GM23338 (cell line): ENCODE measurements around the gene LRRN4CL. TPM values are rescaled to one million over a fixed set of nuclear protein-coding genes. Genes with fewer than 3 reads are reported as not detected.
"Not testable (repeated sequence)": the region's sequence is repeated elsewhere in the genome, so short reads cannot be mapped to it uniquely, and the experiment has no call there.

ENCODE experiments used
- ATAC-seq: fragments of 200-7000 bp; cut with Tn5 transposase; 3 replicates; pipeline ENCODE4 v1.9.1; 2020
- DNase-seq: peaks from one replicate; pipeline ENCODE4 v3.0.0-alpha.2; 2015; ENCODE audit warnings: low spot score
- H2AFZ ChIP-seq: fragments of 200-600 bp; sonication (generic); 2 replicates; pipeline ENCODE4 v1.8.0; 2016; ENCODE audit warnings: antibody characterized with exemption, mild to moderate bottlenecking, moderate library complexity
- H3F3A ChIP-seq: fragments of 200-600 bp; sonication (generic); replicated peaks from 2 replicates; pipeline ENCODE4 v1.8.0; 2017; ENCODE audit warnings: antibody characterized with exemption, mixed run types, low read depth
- H3K27ac ChIP-seq: fragments of 200-600 bp; sonication (generic); 2 replicates; pipeline ENCODE4 v1.6.1; 2016; ENCODE audit warnings: low read depth
- H3K27me3 ChIP-seq: fragments of 200-600 bp; sonication (generic); 2 replicates; pipeline ENCODE4 v1.8.0; 2016; ENCODE audit warnings: mild to moderate bottlenecking, mixed run types, moderate library complexity; ENCODE audit not compliant: insufficient read depth
- H3K36me3 ChIP-seq: fragments of 200-600 bp; sonication (generic); 2 replicates; pipeline ENCODE4 v1.8.0; 2016; ENCODE audit warnings: mild to moderate bottlenecking; ENCODE audit not compliant: insufficient read depth
- H3K4me1 ChIP-seq: fragments of 200-600 bp; sonication (generic); 2 replicates; pipeline ENCODE4 v1.8.0; 2016; ENCODE audit warnings: mild to moderate bottlenecking, moderate library complexity; ENCODE audit not compliant: insufficient read depth
- H3K4me2 ChIP-seq: fragments of 200-600 bp; sonication (generic); 2 replicates; pipeline ENCODE4 v1.7.1; 2017; ENCODE audit warnings: mixed run types
- H3K4me3 ChIP-seq: fragments of 200-600 bp; sonication (generic); 2 replicates; pipeline ENCODE4 v1.6.1; 2016; ENCODE audit warnings: mixed run types
- H3K79me2 ChIP-seq: fragments of 200-600 bp; sonication (generic); replicated peaks from 2 replicates; pipeline ENCODE4 v1.8.0; 2017; ENCODE audit warnings: mild to moderate bottlenecking; ENCODE audit not compliant: insufficient read depth
- H3K9me2 ChIP-seq: fragments of 200-600 bp; sonication (generic); 2 replicates; pipeline ENCODE4 v1.8.0; 2017; ENCODE audit not compliant: insufficient read depth
- H4K20me1 ChIP-seq: fragments of 200-600 bp; sonication (generic); replicated peaks from 2 replicates; pipeline ENCODE4 v1.8.0; 2017; ENCODE audit warnings: mild to moderate bottlenecking; ENCODE audit not compliant: insufficient read depth
- H3K27ac Mint-ChIP-seq: 2 replicates; pipeline ENCODE4 v1.8.0; 2020; ENCODE audit warnings: inconsistent platforms, mild to moderate bottlenecking, moderate library complexity, mixed read lengths
- H3K27me3 Mint-ChIP-seq: 3 replicates; pipeline ENCODE4 v1.8.0; 2022; ENCODE audit warnings: low read depth, mild to moderate bottlenecking, moderate library complexity, mixed read lengths, inconsistent platforms; ENCODE audit not compliant: insufficient read depth, poor library complexity
- H3K36me3 Mint-ChIP-seq: 3 replicates; pipeline ENCODE4 v1.8.0; 2021; ENCODE audit warnings: low read depth, mild to moderate bottlenecking, inconsistent platforms, moderate library complexity, mixed read lengths
- H3K4me1 Mint-ChIP-seq: 3 replicates; pipeline ENCODE4 v1.8.0; 2020; ENCODE audit warnings: mild to moderate bottlenecking, inconsistent platforms, mixed read lengths
- H3K4me3 Mint-ChIP-seq: 3 replicates; pipeline ENCODE4 v1.8.0; 2021; ENCODE audit warnings: moderate library complexity, mild to moderate bottlenecking, inconsistent platforms, mixed read lengths
- H3K9me3 Mint-ChIP-seq: 3 replicates; pipeline ENCODE4 v1.8.0; 2020; ENCODE audit warnings: moderate library complexity, mild to moderate bottlenecking, inconsistent platforms, mixed read lengths
- EZH2 ChIP-seq: fragments of 200-600 bp; sonication (generic); IDR thresholded peaks from one replicate; pipeline ENCODE4 v1.8.0; 2017; ENCODE audit warnings: antibody characterized with exemption, mild to moderate bottlenecking, low read depth; ENCODE audit not compliant: unreplicated experiment
- EZH2phosphoT487 ChIP-seq: fragments of 200-600 bp; sonication (generic); IDR thresholded peaks from one replicate; pipeline ENCODE4 v1.8.1; 2018; ENCODE audit warnings: antibody characterized with exemption; ENCODE audit not compliant: unreplicated experiment
- NANOG ChIP-seq: IDR thresholded peaks from 2 replicates; pipeline ENCODE4 v1.6.1; 2016; ENCODE audit warnings: antibody characterized with exemption, borderline replicate concordance
- POLR2AphosphoS5 ChIP-seq: IDR thresholded peaks from 2 replicates; pipeline ENCODE4 v1.6.1; 2016; ENCODE audit warnings: antibody characterized with exemption, low read depth
- polyA plus RNA-seq: library from polyadenylated mRNA; unstranded; fragments of >200 nt; fragmentation: Nextera tagmentation; extraction: Ambion mirVana; gene quantifications from 2 replicates; pipeline ENCODE4 v1.2.1, GENCODE V29; 2016
- total RNA-seq: library from RNA; depleted of rRNA; stranded (reverse); fragments of >200 nt; shearing (Covaris generic); gene quantifications from 2 replicates; pipeline ENCODE4 v1.2.3, GENCODE V29; 2014
- TF ChIP-seq, protein P1 (sequence below): IDR thresholded peaks from one replicate; pipeline ENCODE4 v1.6.1; 2018; ENCODE audit warnings: antibody characterized with exemption; ENCODE audit not compliant: unreplicated experiment
- TF ChIP-seq, protein P2 (sequence below), 2 experiments: fragments of 200-600 bp in 1 of 2; sonication (generic) in 1 of 2; conservative IDR thresholded peaks; 2 replicates each; pipeline versions ENCODE4 v1.5.1 to v1.6.1; 2016 to 2017; ENCODE audit warnings: antibody characterized with exemption in 2 of 2, low read depth in 2 of 2, mild to moderate bottlenecking in 2 of 2, moderate library complexity in 1 of 2

Gene LRRN4CL
- total and polyA plus RNA-seq, 2 experiments from 2014 or later: 0.08 to 0.21 TPM

DNA sequence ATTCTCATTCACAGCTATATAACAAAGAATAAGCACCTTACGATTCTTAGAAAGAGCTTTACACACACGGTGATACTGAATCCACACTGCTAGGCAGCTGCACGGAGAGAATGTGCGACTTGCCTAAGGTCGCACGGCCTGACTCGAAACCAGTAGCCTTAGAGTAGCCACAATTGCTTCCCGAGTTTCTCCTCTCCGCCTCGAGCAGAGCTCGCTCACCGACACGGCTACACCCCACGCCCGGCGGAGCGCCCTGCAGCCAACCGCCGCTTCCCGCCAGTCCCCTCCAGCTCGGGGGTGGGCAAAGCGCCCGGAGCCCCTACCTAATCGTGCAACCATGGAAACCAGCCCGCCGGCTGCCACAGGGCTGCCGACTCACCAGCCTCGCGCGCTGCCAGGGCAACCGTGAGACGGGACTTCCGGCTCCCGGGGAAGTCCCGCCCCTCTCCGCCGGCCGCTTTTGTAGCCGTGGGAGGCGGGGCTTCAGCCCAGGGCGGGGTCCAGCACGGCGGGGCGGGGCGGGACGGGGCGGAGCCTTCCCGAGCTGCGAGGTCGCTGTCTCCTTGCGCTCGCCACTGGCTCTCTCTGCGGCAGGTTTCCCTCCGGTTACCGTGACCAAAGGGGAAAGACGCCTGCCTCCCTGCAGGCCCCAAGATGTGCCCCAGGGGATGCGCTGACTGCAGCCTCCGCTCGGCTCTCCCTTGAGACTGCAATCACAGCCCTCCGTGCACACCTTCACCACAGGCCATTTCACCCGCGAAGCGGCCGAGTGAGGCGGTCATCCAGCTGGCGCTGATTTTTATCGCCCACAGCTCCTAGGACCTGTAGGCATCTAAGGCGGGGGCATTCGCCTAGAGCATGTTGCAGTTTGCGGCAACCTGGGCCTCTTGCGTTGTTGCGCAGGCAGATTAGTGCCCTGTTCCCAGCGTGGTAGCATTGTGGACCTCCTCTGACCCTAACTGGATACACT is 16.8 kb upstream of the LRRN4CL start:
- H3K27ac ChIP-seq: peak overlapping the region; percentile 74
- peaks cover 27% of the 10 kb centered on the region for H3K27me3 Mint-ChIP-seq
- H3K4me1 ChIP-seq: peaks cover 28% of the 10 kb centered on the region
- peak overlapping the region; percentile 92 for H3K4me3 Mint-ChIP-seq
- H3K9me3 Mint-ChIP-seq: no peaks in the 10 kb centered on the region
- peaks cover 38% of the 10 kb centered on the region for H3K36me3 Mint-ChIP-seq
- H3K4me1 Mint-ChIP-seq: peaks cover 36% of the 10 kb centered on the region
- DNase-seq (peak; percentile 97), ATAC-seq (peak; percentile 49)
- TF ChIP-seq POLR2AphosphoS5 (peak; percentile 79), EZH2phosphoT487 (no peak)
- no peaks in the 10 kb centered on the region for H4K20me1 ChIP-seq
- H2AFZ ChIP-seq: peak overlapping the region; percentile 87; the same call in 1 of the 2 replicates
- peaks cover 46% of the 10 kb centered on the region for H3F3A ChIP-seq
- peak overlapping the region; percentile 65 for H3K4me3 ChIP-seq
- H3K27ac Mint-ChIP-seq: peak overlapping the region; percentile 98
- no peaks in the 10 kb centered on the region for H3K9me2 ChIP-seq
- no peaks in the 10 kb centered on the region for H3K27me3 ChIP-seq
- H3K4me2 ChIP-seq: peak overlapping the region; percentile 100
- H3K79me2 ChIP-seq: peaks cover 9% of the 10 kb centered on the region
- H3K36me3 ChIP-seq: peaks cover 12% of the 10 kb centered on the region

DNA sequence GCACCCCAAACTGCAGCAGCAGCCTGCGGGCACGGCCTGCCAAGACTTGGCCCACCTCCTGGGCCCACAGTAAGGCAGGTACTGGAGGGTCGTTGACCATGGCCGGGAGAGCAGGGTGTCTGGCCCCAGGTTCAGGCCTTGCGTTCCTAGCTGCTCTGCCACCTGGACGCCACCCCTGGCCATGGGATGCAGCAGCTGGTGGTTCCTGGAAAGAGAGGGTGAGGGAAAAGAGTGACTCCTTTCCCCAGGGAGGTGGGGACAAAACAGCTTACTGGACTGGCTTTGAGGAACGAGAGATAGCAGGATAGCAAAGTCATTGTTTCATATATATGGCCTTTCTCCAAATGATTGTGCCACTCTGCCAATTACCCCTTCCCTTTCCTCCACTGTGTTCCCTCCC is 16.1 kb upstream of the LRRN4CL start:
- Histone ChIP-seq H3K36me3 (peaks cover 12% of the 10 kb centered on the region), H3K27me3 (no peaks in the 10 kb centered on the region), H3K4me1 (peaks cover 23% of the 10 kb centered on the region), H3K4me2 (peak overlapping the region; percentile 100), H3F3A (peaks cover 41% of the 10 kb centered on the region), H3K79me2 (peaks cover 9% of the 10 kb centered on the region), H4K20me1 (no peaks in the 10 kb centered on the region; the same call in 1 of the 2 replicates), H2AFZ (peak overlapping the region; percentile 87; the same call in 1 of the 2 replicates), H3K9me2 (no peaks in the 10 kb centered on the region), H3K4me3 (peak overlapping the region; percentile 65), H3K27ac (peak overlapping the region; percentile 74; the same call in 1 of the 2 replicates)
- peak; percentile 48 for DNase-seq
- H3K9me3 Mint-ChIP-seq: no peaks in the 10 kb centered on the region
- TF ChIP-seq, protein P1, sequence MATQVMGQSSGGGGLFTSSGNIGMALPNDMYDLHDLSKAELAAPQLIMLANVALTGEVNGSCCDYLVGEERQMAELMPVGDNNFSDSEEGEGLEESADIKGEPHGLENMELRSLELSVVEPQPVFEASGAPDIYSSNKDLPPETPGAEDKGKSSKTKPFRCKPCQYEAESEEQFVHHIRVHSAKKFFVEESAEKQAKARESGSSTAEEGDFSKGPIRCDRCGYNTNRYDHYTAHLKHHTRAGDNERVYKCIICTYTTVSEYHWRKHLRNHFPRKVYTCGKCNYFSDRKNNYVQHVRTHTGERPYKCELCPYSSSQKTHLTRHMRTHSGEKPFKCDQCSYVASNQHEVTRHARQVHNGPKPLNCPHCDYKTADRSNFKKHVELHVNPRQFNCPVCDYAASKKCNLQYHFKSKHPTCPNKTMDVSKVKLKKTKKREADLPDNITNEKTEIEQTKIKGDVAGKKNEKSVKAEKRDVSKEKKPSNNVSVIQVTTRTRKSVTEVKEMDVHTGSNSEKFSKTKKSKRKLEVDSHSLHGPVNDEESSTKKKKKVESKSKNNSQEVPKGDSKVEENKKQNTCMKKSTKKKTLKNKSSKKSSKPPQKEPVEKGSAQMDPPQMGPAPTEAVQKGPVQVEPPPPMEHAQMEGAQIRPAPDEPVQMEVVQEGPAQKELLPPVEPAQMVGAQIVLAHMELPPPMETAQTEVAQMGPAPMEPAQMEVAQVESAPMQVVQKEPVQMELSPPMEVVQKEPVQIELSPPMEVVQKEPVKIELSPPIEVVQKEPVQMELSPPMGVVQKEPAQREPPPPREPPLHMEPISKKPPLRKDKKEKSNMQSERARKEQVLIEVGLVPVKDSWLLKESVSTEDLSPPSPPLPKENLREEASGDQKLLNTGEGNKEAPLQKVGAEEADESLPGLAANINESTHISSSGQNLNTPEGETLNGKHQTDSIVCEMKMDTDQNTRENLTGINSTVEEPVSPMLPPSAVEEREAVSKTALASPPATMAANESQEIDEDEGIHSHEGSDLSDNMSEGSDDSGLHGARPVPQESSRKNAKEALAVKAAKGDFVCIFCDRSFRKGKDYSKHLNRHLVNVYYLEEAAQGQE: no peak
- TF ChIP-seq NANOG (no peak), EZH2 (no peak)
- TF ChIP-seq, protein P2, sequence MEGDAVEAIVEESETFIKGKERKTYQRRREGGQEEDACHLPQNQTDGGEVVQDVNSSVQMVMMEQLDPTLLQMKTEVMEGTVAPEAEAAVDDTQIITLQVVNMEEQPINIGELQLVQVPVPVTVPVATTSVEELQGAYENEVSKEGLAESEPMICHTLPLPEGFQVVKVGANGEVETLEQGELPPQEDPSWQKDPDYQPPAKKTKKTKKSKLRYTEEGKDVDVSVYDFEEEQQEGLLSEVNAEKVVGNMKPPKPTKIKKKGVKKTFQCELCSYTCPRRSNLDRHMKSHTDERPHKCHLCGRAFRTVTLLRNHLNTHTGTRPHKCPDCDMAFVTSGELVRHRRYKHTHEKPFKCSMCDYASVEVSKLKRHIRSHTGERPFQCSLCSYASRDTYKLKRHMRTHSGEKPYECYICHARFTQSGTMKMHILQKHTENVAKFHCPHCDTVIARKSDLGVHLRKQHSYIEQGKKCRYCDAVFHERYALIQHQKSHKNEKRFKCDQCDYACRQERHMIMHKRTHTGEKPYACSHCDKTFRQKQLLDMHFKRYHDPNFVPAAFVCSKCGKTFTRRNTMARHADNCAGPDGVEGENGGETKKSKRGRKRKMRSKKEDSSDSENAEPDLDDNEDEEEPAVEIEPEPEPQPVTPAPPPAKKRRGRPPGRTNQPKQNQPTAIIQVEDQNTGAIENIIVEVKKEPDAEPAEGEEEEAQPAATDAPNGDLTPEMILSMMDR (conservative IDR thresholded peaks at IDR 0.05; ENCODE audit: low read depth in 2 of 2): no peak
- peaks cover 32% of the 10 kb centered on the region for H3K4me1 Mint-ChIP-seq
- H3K4me3 Mint-ChIP-seq: peak overlapping the region; percentile 92
- peaks cover 36% of the 10 kb centered on the region for H3K36me3 Mint-ChIP-seq
- H3K27me3 Mint-ChIP-seq: peaks cover 27% of the 10 kb centered on the region
- H3K27ac Mint-ChIP-seq: peak overlapping the region; percentile 98
- ATAC-seq: no peak

- not testable (repeated sequence) for H3K4me3 ChIP-seq, H3K4me2 ChIP-seq, H2AFZ ChIP-seq, H3K27me3 ChIP-seq, ATAC-seq, H3K79me2 ChIP-seq, H4K20me1 ChIP-seq, DNase-seq, H3K4me3 Mint-ChIP-seq, H3K27ac ChIP-seq, H3K27ac Mint-ChIP-seq, H3K9me3 Mint-ChIP-seq, H3K9me2 ChIP-seq
- Mint-ChIP-seq H3K27me3 (peaks cover 19% of the 10 kb centered on the region), H3K36me3 (peaks cover 33% of the 10 kb centered on the region), H3K4me1 (peaks cover 25% of the 10 kb centered on the region)
- H3K4me1 ChIP-seq: peaks cover 17% of the 10 kb centered on the region
- peaks cover 11% of the 10 kb centered on the region for H3K36me3 ChIP-seq
- H3F3A ChIP-seq: peaks cover 32% of the 10 kb centered on the region
These were observed 14.6 kb upstream of the LRRN4CL start for GRCh38 chr11:62703921-62704320.
